GM12878 (cell line): Measurements from ENCODE around the gene KHDRBS2. TPM values are rescaled to one million over a fixed set of nuclear protein-coding genes. Genes with fewer than 3 reads are reported as not detected.

ENCODE experiments used
- ATAC-seq: fragments of 200-7000 bp; cut with Tn5 transposase; 3 replicates; pipeline ENCODE4 v1.9.1; 2020; ENCODE audit warnings: mild to moderate bottlenecking, moderate library complexity
- BruUV-seq: library from RNA; stranded (reverse); fragments of 400-500 nt; replicated peaks from 2 replicates; lab custom pipeline; 2021; lab: Mats Ljungman, UMichigan
- CTCF ChIA-PET: fragments of 300-600 bp; sonication (Branson Sonifier 250); formaldehyde crosslinking; extraction: SDS; loops from one replicate; lab custom pipeline; 2021; ENCODE audit warnings: inconsistent platforms; lab: Yijun Ruan, JAX
- POLR2A ChIA-PET: fragments of 350-600 bp; formaldehyde crosslinking; extraction: SDS; loops from one replicate; lab custom pipeline; 2021; ENCODE audit warnings: inconsistent platforms; lab: Charles Lee
- RAD21 ChIA-PET: fragments of 300-600 bp; sonication (Branson Sonifier 250); formaldehyde crosslinking; loops from one replicate; lab custom pipeline; 2023; ENCODE audit warnings: antibody characterized with exemption; ENCODE audit not compliant: unreplicated experiment; lab: Charles Lee
- SMC1A ChIA-PET: fragments of 300-600 bp; sonication (Branson Sonifier 250); formaldehyde crosslinking; loops from one replicate; lab custom pipeline; 2023; ENCODE audit not compliant: unreplicated experiment, uncharacterized antibody; lab: Charles Lee
- DNase-seq: peaks from one replicate; pipeline ENCODE4 v3.0.0-alpha.2; 2011; ENCODE audit warnings: low read depth, low spot score
- FAIRE-seq: peaks from 3 replicates; lab custom pipeline; 2011; peaks lifted over from hg19 to GRCh38; lab: Jason Lieb, UNC
- H2AFZ ChIP-seq: 2 replicates; pipeline ENCODE4 v1.6.0; 2011; ENCODE audit warnings: low read depth, low read length, control low read depth; ENCODE audit not compliant: control insufficient read depth
- H3K27ac ChIP-seq: 2 replicates; pipeline ENCODE4 v1.5.1; 2011; ENCODE audit warnings: control low read depth; ENCODE audit not compliant: control insufficient read depth, insufficient read depth
- H3K27me3 ChIP-seq, 2 experiments: replicated peaks in 1 of 2; 2 replicates each; pipeline versions ENCODE4 v1.6.0 to v1.6.1; 2011; ENCODE audit warnings: low read length in 1 of 2; ENCODE audit not compliant: control insufficient read depth in 2 of 2, insufficient read depth in 2 of 2
- H3K36me3 ChIP-seq, 2 experiments: 2 replicates each; pipeline ENCODE4 v1.5.1; 2011; ENCODE audit warnings: low read length in 1 of 2; ENCODE audit not compliant: control insufficient read depth in 2 of 2, insufficient read depth in 2 of 2
- H3K4me1 ChIP-seq: 2 replicates; pipeline ENCODE4 v1.6.1; 2011; ENCODE audit warnings: mild to moderate bottlenecking, low read length, moderate library complexity, mixed read lengths; ENCODE audit not compliant: control insufficient read depth, insufficient read depth
- H3K4me2 ChIP-seq: 2 replicates; pipeline ENCODE4 v1.6.0; 2011; ENCODE audit warnings: control low read depth; ENCODE audit not compliant: control insufficient read depth, insufficient read depth
- H3K4me3 ChIP-seq: fragments of 200-600 bp; sonication (generic); 2 replicates; pipeline ENCODE4 v1.5.1; 2016
- H3K79me2 ChIP-seq: 2 replicates; pipeline ENCODE4 v1.6.0; 2011; ENCODE audit warnings: low read length; ENCODE audit not compliant: control insufficient read depth, insufficient read depth
- H3K9ac ChIP-seq: 2 replicates; pipeline ENCODE4 v1.8.0; 2011; ENCODE audit warnings: low read length, control low read depth, mixed read lengths; ENCODE audit not compliant: control insufficient read depth, insufficient read depth
- H3K9me3 ChIP-seq: replicated peaks from 3 replicates; pipeline ENCODE4 v1.5.1; 2011; ENCODE audit warnings: mild to moderate bottlenecking, low read length; ENCODE audit not compliant: control insufficient read depth, insufficient read depth
- H4K20me1 ChIP-seq: 2 replicates; pipeline ENCODE4 v1.6.0; 2011; ENCODE audit not compliant: control insufficient read depth, insufficient read depth
- CHD4 ChIP-seq: fragments of 200-600 bp; sonication (generic); IDR thresholded peaks from 2 replicates; pipeline ENCODE4 v1.6.1; 2016; ENCODE audit warnings: mild to moderate bottlenecking
- NR2C1 ChIP-seq: fragments of 450-650 bp; IDR thresholded peaks from 2 replicates; pipeline ENCODE4 v1.6.1; 2017; ENCODE audit warnings: antibody characterized with exemption, mild to moderate bottlenecking, moderate library complexity
- RBBP5 ChIP-seq: fragments of 200-600 bp; sonication (generic); conservative IDR thresholded peaks from 2 replicates; pipeline ENCODE4 v1.6.1; 2016
- WGBS: methylation state at CpG from one replicate; pipeline ENCODE4 v1.1.6; 2016; ENCODE audit warnings: low lambda C conversion rate; ENCODE audit not compliant: insufficient replicate concordance, insufficient coverage; ENCODE audit errors: missing lambda C conversion rate; 5-methylcytosine and 5-hydroxymethylcytosine counted together
- in situ Hi-C: fragments of 300-500 bp; cut with MboI; formaldehyde crosslinking; loops from 9 replicates; pipeline ENCODE4 v1.14.3; 2018; ENCODE audit warnings: mixed read lengths
- intact Hi-C: fragments of 100-400 bp; cut with micrococcal nuclease; formaldehyde crosslinking; loops from one replicate; pipeline ENCODE4 v1.14.2; 2022; ENCODE audit not compliant: unreplicated experiment
- polyA plus RNA-seq, 11 experiments: library from polyadenylated mRNA; depleted of rRNA in 4 of 11; unstranded in 6 of 11; stranded (reverse) in 5 of 11; fragments of >200 nt; fragmentation: Nextera tagmentation in 4 of 11; fragmentation: Illumina TruSeq in 1 of 11; extraction: Ambion mirVana in 4 of 11; extraction: Trizol in 1 of 11; gene quantifications; 1 replicate in 1 of 11; 2 replicates in 10 of 11; pipeline versions ENCODE4 v1.2.1 to v1.2.3, GENCODE V29; 2011 to 2016; ENCODE audit warnings: inconsistent platforms in 2 of 11, missing spikeins in 2 of 11, low read depth in 1 of 11
- total RNA-seq, 4 experiments: library from RNA; depleted of rRNA in 3 of 4; stranded (reverse); fragments of >200 nt in 3 of 4; fragmentation: Illumina TruSeq in 1 of 4; extraction: Trizol in 1 of 4; gene quantifications; 2 replicates each; pipeline versions ENCODE4 v1.2.1 to v1.2.3, GENCODE V29; 2013 to 2021
- TF ChIP-seq, protein P1 (sequence below): fragments of 450-650 bp; IDR thresholded peaks from 2 replicates; pipeline ENCODE4 v1.6.1; 2017; ENCODE audit warnings: mild to moderate bottlenecking, moderate library complexity

The KHDRBS2 gene
- total and polyA plus RNA-seq, 10 of the 15 experiments (the other 5 are each of a cell fraction or from before 2014, with no cell fraction given) = 0.11 to 0.56 TPM; not detected in 8

DNA sequence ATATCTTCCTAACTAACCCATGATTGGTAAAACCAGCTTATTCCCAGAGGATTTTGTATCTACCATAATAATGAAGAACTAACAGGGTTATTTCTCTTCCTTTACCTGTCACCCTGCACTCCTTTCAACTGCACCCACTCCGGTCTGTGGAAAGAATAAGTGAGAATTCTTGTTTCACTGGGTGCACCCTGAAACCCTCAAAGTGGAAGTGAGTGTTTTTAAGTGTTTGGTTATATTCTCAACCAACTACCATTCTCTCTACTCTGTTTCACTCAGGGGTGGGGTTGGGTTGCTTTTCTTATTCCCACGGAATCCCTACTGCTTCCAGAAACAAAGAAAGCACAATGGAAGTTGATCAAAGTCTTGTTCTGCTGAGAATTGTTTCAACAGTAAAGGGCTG lies 42.6 kb upstream of the KHDRBS2 start:
- SMC1A ChIA-PET = no interaction called here
- intact Hi-C loops = no loop called here
- H3K4me3 ChIP-seq = no peak overlapping the region
- DNase-seq (no peak), ATAC-seq (peak; percentile 63), FAIRE-seq (no peak)
- no TSS peak for BruUV-seq
- H3K79me2 ChIP-seq = no peaks in the 10 kb centered on the region
- no peaks in the 10 kb centered on the region for H3K9me3 ChIP-seq
- no peaks in the 10 kb centered on the region for H4K20me1 ChIP-seq
- WGBS = 6% methylated on average over 2 of the region's 2 CpGs
- H3K9ac ChIP-seq = no peak overlapping the region
- H3K27me3 ChIP-seq = no peaks in the 10 kb centered on the region
- H3K4me2 ChIP-seq = no peak overlapping the region
- in situ Hi-C loops = no loop called here
- RAD21 ChIA-PET = no interaction called here
- no peaks in the 10 kb centered on the region for H3K36me3 ChIP-seq
- TF ChIP-seq, protein P1, sequence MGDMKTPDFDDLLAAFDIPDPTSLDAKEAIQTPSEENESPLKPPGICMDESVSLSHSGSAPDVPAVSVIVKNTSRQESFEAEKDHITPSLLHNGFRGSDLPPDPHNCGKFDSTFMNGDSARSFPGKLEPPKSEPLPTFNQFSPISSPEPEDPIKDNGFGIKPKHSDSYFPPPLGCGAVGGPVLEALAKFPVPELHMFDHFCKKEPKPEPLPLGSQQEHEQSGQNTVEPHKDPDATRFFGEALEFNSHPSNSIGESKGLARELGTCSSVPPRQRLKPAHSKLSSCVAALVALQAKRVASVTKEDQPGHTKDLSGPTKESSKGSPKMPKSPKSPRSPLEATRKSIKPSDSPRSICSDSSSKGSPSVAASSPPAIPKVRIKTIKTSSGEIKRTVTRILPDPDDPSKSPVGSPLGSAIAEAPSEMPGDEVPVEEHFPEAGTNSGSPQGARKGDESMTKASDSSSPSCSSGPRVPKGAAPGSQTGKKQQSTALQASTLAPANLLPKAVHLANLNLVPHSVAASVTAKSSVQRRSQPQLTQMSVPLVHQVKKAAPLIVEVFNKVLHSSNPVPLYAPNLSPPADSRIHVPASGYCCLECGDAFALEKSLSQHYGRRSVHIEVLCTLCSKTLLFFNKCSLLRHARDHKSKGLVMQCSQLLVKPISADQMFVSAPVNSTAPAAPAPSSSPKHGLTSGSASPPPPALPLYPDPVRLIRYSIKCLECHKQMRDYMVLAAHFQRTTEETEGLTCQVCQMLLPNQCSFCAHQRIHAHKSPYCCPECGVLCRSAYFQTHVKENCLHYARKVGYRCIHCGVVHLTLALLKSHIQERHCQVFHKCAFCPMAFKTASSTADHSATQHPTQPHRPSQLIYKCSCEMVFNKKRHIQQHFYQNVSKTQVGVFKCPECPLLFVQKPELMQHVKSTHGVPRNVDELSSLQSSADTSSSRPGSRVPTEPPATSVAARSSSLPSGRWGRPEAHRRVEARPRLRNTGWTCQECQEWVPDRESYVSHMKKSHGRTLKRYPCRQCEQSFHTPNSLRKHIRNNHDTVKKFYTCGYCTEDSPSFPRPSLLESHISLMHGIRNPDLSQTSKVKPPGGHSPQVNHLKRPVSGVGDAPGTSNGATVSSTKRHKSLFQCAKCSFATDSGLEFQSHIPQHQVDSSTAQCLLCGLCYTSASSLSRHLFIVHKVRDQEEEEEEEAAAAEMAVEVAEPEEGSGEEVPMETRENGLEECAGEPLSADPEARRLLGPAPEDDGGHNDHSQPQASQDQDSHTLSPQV = no peak
- TF ChIP-seq RBBP5 (no peak), NR2C1 (no peak), CHD4 (no peak)
- no peak overlapping the region for H3K27ac ChIP-seq
- POLR2A ChIA-PET = no interaction called here
- CTCF ChIA-PET = no interaction called here
- H2AFZ ChIP-seq = no peak overlapping the region
- H3K4me1 ChIP-seq = no peaks in the 10 kb centered on the region
